ENCODE results near the gene POLR2A.

POLR2A gene

GRCh38 chr17:7508846-7509245 is 24.7 kb downstream of the POLR2A start:
- DNase-seq: no peak

- DNase-seq: no peak
Measured at GRCh38 chr17:7509937-7510336, 25.8 kb downstream of the POLR2A start.

GRCh38 chr17:7511108-7511507 is 26.9 kb downstream of the POLR2A start:
- DNase-seq: no peak

GRCh38 chr17:7512105-7512504 is 27.9 kb downstream of the POLR2A start:
- DNase-seq: no peak

DNA sequence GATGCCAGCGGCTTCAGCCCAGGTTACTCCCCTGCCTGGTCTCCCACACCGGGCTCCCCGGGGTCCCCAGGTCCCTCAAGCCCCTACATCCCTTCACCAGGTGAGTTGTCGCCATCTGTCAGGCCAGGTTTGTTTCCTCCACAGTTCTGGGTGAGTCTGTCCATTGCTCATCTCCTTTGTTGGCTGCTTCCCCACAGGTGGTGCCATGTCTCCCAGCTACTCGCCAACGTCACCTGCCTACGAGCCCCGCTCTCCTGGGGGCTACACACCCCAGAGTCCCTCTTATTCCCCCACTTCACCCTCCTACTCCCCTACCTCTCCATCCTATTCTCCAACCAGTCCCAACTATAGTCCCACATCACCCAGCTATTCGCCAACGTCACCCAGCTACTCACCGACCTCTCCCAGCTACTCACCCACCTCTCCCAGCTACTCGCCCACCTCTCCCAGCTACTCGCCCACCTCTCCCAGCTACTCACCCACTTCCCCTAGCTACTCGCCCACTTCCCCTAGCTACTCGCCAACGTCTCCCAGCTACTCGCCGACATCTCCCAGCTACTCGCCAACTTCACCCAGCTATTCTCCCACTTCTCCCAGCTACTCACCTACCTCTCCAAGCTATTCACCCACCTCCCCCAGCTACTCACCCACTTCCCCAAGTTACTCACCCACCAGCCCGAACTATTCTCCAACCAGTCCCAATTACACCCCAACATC is 28.8 kb downstream of the POLR2A start:
- DNase-seq: no peak

- no peak for DNase-seq
Measured at GRCh38 chr17:7513850-7514419, 29.8 kb downstream of the POLR2A start.

DNA sequence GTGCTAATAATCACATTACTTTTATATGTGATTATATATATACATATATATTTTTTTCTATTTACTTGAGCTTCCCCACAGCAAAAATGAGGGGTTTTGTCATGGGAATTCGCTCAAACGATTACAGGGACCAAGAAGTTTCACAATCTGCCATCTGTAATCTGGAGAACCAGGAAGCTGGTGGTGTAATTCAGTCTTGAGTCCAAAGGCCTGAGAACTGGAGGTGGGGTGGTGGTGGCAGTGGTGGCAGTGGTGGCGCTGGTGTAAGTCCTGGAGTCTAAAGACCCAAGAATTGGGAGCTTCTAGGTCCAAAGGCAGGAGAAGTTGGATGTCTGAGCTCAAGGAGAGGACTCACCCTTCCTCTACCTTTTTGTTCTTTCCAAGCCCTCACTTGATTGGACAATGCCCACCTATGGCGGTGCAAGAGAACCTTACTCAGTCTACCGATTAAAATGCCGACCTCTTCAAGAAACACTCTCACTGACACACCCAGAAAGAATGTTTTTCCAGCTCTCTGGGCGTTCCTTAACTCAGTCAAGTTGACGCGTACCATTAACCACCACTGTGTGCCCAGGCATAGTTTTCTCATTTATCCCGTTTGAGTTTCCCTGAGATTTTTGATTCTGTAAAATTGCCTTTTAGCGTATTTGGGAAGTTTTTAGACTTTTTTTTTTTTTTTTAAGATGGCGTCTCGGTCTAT is 31.9 kb downstream of the POLR2A start:
- no peak for DNase-seq

- DNase-seq: no peak
Measured at GRCh38 chr17:7523033-7523432, 38.9 kb downstream of the POLR2A start.

DNA sequence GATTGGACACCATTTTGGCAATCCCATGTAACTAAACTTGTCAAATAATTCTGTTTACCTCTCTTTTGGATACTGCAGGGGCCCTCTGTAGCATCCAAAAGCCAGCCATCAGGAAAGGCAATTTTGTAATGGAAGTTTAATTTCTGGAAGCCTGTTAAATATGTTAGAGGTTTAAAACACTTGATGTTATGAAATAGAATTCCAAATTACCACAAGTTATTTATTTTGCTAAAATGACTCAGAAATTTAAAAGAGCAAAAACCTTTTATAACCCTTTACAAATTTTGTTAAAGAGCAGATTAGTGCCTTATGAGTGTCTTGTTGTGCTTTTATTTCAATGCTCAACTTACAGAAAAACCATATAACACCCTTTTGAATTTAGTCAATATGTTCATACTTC is 44.7 kb downstream of the POLR2A start:
- DNase-seq: no peak

DNA sequence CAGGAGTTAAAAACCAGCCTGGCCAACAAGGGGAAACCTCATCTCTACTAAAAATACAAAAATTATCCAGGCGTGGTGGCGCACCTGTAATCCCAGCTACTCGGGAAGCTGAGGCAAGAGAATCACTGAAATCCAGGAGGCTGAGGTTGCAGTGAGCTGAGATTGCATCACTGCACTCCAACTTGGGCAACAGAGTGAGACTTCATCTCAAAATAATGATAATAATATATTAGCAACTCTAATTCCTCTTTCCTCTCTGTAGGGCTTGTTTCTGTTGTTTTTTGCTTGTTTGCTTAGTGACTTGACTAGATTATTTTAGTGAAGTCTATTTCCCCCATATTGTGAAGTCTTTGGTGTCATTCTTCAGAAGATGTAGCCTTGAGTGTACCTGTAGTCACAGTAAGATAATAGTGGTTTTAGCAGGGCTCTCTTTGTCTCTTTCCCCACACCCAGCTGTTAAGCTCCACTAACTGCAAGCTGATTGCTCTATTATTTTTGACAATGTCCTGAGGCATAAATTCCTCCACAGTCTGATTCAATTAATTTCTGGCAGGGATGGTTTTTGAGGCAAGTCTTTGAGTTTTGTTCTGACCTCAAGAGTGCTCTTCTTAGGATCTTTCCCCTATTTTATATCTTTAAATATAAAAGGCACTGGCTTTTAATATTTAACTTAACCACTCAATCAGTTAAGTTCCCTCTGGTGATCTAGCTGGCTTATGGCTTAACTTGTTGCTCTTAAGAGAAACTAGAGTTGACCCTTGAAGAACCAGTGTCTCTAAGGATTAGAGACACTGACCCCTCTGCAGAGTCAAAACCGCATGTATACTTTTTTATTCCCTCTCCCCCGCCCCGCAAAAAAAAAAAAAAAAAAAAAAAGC is 46.1 kb downstream of the POLR2A start:
- no peak for DNase-seq

DNA sequence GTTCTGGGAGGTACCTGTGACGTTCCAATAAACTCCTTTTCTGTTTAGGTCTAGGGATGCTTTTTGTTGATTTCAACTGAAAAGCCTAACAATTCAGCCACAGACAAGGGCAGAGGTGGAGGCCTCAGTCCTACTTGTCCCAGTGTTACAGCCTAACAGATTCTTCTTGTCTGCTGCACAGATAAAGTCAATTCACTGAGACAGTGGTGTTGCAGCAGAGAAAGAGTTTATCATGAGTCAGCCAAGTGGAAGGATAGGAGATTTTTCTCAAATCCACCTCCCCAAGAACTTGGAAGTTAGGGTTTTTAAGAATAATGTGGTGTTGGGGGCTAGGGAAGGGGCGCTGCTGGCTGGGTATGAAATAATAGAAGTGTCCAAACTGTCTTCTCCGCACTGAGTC is 53.9 kb downstream of the POLR2A start:
- DNase-seq: no peak

DNA sequence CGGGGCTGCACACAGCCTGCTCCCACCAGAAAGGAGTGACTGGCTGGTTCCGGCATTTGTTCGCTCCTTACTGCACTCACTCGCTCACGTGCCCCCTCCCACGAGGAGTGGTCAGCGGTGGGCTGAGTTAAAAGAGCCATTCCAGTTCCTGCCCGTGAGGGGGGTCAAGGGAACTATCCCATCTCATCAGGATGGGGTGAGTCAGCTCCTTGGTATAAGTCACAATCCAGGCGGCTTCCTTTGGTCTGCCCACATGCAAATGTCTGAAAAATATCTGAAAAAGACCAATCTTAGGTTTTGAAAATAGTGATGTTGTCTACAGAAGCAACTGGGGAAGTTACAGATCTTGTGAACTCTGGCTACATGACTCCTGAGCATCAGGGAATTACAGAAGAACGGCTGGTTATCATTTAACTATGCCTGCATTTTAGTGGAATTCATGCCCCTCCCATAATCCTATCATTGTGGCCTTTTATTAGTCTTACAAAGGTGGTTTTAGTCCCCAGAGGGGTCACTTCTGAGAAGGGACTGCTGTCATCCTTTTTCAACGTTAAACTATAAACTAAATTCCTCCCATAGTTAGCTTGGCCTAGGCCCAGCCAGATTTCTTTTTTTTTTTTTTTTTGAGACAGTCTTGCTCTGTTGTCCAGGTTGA is 54.9 kb downstream of the POLR2A start:
- no peak for DNase-seq

- DNase-seq: no peak
Measured at GRCh38 chr17:7541074-7541621, 57.0 kb downstream of the POLR2A start.

DNA sequence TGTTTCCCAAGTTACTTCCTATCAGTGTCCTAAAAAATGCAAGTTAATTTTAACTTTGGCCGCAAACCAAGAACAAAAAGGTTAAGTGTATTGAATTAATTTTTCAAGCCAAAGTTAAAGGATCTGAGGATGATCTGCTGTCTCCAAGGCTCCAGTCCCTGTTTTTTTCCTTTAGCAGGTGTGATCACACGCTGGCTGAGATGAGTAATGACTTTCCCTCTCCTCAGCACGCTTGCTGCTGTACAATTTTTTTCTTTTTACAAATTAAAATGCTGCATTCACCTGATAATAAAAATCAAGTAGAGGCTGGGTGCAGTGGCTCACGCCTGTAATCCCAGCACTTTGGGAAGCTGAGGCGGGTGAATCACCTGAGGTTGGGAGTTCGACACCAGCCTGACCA is 60.7 kb downstream of the POLR2A start:
- DNase-seq: no peak

DNA sequence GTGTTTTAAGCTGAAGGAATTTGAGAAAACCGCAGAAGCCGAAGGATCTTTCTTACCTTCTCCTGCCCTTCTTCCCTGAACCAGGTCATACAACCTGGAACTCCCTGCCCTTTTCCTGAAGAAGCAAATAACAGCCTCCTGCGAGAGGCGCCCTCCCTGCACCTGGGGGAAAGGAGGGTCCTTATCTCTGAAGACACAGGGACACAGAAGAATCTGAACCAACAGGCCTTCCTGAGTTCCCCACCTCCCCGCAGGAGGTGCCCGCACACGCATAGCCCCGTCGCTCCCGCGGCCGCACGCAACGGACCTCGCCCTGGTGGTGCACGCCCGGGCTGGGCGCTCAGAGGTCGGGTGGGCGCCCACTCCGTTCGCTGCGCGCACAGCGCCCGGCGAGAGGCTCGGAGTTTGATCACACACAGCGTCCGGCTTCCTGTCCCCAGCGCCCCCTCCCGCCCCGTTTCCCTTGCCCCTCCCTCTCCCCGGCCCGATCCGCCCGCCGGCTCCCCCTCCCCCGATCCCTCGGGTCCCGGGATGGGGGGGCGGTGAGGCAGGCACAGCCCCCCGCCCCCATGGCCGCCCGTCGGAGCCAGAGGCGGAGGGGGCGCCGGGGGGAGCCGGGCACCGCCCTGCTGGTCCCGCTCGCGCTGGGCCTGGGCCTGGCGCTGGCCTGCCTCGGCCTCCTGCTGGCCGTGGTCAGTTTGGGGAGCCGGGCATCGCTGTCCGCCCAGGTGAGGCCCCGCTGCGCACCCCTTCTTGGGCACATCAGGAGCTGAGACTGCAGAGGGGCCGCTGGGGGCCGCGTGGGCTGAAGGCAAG is 64.6 kb downstream of the POLR2A start, which contains the start of gene TNFSF12:
Gene TNFSF12 (plus strand): TSS at position 474 of the 816 bp plus-strand sequence. CDS start 96 bp downstream, at position 570.
- DNase-seq: no peak
